NCI-H1436 (cell line): ENCODE measurements around the gene PGM1.

Experiments
- DNase-seq: peaks from one replicate; lab custom pipeline; 2025; lab: John Stamatoyannopoulos, UW

Gene PGM1

DNA sequence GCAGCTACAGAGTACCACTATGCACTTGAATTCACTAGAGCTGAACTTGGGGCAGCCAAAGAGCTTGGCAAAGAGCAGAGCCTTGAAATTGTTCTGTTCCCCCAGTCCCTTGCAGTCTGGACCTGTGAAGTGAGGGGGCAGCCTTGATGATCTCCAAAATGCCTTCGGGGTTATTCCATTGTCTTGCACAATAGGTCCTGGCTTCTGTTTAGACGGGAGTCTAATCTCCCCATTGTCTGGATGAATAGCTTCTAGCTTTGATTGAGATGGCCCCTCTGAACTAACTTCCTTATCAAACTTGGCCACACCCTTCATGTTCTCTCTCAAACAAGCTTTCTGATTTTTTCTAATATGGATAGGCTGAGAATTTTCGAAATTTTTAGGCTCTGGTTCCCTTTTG is 72.6 kb downstream of the PGM1 start:
- DNase-seq, result no peak

DNA sequence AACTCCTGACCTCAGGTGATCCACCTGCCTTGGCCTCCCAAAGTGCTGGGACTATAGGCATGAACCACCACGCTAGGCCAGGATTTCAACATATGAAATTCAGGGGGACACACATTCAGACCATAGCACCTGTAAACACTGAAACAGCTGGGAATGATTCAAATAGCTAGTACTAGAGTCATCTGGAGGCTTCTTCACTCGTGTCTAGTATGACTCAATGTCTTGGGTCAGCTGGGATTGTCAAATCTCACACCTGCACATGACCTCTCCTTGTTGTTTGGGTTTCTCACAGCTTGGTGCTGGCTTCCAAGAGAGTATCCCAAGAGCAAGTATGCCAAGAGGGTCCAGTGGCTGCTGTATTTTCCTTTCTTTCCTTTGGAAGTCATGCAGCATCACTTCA is 75.1 kb downstream of the PGM1 start:
- no peak for DNase-seq

DNA sequence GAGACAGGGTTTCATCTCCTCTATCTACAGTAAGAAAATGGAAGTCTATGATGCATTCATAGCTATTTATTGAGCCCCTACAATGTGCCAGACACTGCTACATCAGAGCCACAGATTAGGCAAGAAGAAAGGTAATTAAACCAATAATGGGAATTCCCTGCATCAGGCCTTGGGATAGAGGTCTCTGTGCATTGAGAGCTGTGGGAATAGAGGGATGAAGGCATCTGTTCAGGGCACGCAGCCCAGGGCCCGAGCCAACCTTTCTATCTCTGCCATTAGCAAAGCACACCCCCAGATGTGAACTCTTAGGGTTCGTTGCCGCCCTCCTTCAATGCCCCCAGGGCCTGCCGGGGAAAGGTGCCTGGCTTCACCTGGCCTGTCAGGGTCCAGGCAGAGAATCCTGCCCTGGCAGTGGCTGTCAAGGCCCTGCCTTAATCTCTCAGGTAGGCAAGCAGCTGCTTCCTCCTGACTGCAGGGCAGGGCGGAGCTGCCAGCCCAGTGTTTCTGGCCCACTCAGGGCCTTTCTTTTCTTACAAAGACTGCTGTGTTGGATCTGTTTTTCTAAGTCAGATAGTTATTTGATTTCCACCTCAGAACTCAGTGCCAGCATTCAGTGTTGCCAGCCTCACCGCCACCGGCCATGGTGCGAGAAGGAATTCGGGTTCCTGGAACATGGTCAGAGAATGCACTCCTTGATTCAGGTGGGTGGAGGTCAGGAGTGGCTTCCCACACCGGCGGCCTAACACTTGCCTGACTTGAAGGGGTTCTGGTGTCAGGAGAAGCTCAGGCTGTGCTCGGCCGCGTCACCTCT is 76.1 kb downstream of the PGM1 start:
- no peak for DNase-seq

DNA sequence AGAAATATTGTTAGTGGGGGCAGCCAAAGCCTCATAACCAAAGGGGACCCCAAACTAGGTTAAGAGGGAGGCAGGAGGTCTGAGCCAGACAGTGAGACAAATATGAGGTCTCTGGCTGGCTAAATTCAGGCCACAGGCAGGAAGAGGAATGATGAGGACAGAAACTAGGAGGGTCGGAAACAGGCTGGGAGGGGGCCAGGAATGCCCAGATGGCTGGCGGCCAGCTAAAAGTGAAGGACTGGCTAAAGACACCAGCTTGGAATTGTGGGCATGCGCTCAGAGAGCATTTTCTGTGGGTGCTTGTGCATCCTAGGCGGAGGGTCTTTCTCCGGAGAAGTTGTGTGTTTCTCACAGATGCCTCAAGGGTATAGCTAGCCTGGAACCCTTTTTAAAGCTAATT is 77.0 kb downstream of the PGM1 start:
- DNase-seq, result no peak

DNA sequence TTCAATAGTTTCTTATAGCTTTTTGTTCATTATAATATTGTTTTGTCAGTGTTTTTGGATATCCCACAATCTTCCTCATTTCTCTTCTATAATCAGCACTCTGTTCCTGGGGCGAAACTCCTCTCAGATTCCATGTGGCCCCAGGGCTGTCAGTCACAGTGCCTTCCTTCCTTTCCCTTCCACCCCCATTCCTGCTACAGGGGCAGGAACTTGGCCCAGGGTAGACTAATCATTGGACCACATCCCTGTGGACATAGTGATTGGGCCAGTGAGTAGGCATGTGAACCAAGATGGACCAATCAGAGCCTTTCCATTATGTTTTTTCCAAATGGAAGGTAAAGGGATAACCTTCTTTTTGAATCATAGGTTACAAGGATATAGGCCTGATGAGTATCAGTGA is 78.3 kb downstream of the PGM1 start:
- DNase-seq, result no peak

DNA sequence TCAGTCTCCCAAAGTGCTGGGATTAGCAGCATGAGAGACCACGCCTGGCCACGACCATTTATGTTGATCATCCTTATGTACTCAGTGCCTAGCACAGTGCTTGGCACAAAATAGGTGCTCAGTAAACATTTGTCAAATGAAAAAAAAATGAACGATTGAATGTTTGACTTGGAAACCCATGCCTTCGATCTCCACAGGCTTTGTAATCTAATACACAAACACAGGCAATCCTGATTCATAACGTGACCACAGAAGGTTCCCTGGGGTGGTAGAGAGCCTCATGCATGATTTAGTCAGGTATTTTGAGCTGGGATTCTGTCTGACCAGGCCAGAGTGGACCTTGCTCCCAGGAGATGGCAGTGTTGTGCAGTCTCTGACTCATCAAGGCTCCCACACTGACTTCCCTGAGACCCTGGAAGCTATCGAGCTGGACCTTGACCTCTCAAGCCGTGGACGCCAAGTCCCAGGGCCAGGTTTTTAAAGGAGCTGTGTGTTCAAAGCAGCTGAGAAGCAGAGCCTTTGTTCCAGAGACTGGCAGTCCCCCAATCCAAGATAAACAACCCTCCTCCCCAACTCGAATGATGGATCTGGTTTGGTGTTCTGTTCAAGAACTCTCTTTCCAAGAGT is 81.1 kb downstream of the PGM1 start:
- no peak for DNase-seq

DNA sequence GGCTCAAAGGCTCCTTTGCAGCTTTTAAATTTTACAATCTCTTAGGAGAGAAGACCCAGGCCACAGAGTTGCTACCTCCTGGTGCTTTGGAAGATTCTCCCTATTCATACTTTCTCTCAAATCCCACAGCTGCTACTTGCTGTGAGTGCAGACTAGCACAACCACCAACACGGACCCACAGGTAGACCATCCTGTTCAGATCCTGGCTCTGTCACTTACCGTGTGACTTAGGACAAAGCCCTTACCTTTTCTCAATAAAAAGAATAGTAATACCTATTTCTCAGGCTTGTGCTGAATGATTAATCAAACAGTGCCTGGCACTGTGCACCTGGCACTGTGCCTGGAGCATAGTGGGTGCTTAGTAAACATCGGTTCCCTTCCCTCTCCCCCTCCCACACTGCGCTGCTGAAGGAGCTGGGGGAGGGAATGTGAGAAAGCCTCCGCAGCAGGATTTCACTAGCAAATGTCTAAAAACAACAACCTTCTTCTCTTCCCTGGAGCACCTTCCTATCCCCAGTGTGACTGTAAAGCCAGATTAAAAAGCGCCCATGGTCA is 81.7 kb downstream of the PGM1 start:
- no peak for DNase-seq

DNA sequence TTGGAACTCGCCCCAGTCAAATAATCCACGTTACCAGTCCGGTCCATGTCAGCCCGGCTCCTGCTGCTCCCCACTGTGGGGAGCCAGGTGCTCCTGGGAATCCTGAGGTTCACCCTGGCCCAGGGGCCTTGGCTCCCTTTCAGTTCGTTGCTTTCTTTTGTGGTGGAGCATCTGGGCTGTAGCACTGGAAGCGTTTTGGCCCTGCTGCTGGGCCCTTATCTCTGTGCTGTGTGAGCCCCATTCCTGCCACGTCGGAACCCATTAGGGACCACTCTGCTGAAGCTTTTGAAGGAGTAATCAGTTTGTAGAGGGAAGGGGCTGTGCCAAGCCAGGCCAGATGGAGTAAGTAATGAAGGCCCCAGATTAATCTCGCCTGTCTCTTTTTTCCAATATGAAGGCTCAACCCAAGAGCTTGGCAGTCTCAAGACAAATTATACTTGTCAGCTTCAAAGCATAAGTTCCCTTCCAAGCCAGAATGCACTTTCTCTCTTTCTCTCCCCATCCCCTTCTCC is 82.3 kb downstream of the PGM1 start:
- no peak for DNase-seq

DNA sequence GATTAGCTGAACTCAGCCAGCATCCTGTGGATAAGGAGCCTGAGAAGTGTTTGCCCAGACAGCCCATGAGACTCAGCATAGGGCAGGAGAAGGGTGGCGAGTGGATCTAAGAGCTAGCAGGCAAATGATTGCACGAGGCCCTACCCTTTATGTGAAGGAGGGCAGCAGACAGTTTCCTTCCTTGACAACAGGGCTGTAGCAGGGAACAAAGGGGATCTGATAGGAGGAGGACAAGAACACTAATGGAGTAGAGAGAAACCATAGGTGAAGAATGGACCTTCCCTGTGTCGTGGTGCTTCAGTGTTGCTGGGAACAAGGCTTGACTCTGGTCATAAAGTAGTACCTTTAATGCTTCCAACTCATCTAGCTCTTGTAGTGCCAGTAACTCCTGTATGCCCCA is 84.3 kb downstream of the PGM1 start:
- no peak for DNase-seq

DNA sequence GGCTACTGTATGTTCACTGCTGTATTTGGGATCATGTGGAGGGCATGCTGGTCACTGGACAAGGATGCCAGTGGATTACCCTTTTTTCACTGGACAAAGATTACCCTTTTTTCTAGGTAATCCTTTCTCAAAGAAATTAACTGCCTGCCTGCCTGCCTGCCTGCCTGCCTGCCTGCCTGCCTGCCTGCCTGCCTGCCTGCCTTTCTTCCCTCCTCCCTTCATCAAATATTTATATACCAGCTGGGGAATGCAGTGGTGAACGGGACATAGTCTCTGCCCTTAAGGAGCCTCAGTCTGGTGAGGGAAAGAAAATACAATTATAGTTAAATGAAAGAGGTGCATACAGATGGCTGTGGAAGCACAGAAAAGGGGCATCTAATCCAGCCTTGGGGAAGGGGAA is 85.0 kb downstream of the PGM1 start:
- DNase-seq, result no peak

DNA sequence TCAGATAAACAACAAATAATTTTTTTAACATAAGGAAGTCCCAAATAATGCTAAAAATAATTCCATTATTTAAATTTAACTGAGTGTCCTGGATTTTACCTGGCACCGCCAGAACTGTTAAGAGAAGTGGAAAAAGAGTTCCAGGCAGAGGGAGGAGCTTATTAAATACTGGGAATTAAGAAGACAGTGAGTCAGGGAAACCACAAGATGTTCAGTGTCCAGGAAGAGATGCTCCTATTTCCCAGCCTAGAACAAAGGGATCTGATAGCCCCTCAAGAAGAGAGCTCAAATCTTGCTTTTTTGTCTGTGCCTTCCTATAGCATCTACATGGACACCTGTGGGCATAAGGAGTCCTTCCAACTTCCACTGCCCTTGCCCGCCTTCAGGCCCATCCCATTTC is 85.9 kb downstream of the PGM1 start:
- DNase-seq, result no peak

DNA sequence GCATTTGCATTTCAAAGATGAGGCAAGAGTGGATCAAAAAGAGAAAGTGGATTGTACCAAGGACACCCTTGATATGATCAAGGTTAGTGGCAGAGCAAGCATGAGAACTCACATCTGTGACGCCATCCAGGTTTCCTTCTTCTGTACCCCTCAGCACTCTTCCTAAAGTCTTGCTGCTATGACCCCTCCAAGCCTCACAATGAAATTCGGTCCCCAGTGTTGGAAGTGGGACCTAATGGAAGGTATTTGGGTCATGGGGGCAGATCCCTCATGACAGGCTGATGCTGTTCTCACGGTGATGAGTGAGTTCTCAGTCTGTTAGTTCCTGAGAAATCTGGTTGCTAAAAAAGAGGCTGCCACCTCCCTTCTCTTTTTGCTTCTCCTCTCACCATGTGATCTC is 86.4 kb downstream of the PGM1 start:
- DNase-seq, result no peak

DNA sequence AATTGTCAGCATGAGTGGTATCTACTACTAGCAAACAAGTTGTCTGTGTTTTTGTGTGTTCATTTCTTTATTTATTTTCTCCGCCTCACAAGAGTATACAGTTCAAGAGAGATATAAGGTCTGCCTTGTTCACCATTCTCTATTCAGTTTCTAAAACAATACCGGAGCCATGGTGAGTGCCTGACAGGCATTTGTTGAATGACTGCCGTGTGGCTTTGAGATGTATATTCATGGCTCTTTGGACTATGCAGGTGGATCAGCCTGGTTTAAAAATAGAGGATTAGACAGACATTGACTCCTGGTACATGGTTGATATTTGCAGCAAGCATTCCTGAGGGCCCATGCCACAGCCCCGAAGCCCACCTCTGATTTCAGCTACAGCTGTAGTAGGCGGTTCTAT is 89.7 kb downstream of the PGM1 start:
- DNase-seq, result no peak

DNA sequence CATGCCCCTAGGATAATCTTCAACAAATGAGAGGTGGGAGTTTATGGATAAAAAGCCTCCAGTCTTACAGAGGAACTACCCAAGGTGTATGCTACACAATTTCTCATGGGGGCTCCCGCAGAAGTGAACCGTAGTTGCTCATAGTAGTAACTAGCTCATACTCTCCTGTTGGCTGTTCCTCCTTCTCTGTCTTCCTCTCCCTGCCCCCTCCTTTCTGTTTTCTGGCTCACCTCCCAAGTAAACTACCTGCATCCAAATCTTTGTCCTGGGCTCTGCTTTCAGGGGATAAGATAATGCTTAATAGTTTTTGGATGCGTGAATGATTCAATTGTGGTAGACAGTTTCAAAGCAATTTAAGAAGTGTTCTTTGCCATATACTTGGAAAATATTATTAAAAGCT is 90.5 kb downstream of the PGM1 start:
- DNase-seq, result no peak

DNA sequence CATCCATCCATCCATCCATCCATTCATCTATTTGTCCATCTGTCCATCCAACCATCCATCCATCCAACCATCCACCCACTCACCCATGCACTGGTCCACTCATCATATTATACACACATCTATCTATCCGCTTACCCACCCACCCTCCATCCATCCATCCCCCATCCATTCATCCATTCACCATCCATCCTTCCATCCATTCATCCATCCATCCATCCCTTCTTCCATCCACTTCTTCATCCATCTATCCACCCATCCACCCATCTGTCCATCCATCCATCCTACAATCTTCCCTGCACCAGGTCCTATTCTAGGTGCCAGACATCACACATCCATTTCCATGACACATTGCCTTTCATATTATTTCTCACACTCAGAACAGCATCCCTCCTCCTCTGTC is 93.5 kb downstream of the PGM1 start:
- DNase-seq, result no peak

DNA sequence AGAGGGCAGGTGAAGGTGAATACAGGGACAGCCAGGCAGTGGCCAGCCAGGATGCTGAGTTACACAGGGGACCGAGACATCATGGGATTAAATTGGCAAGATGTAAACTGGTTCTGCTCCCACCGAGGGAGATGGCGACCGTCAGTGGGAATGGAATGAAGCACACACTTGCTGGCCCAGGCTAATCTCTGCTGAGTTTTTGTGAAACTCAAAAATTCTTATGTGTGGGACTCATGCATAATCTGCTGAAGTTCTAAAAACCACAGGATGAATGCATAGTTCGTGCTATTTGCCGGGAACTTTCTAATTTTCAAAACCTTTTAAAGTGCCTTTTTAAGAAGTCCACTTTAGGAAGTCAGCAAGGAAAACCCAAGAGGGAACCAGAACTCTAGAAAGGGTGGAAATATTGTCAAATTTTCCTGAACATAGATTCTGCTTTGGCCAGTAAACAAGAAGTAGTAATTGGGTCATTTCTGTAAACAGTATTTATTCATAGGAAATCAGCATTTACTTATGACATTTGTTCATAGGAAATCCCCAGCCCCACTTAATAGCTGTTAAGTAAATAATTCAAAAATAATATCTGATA is 95.2 kb downstream of the PGM1 start:
- DNase-seq, result no peak

DNA sequence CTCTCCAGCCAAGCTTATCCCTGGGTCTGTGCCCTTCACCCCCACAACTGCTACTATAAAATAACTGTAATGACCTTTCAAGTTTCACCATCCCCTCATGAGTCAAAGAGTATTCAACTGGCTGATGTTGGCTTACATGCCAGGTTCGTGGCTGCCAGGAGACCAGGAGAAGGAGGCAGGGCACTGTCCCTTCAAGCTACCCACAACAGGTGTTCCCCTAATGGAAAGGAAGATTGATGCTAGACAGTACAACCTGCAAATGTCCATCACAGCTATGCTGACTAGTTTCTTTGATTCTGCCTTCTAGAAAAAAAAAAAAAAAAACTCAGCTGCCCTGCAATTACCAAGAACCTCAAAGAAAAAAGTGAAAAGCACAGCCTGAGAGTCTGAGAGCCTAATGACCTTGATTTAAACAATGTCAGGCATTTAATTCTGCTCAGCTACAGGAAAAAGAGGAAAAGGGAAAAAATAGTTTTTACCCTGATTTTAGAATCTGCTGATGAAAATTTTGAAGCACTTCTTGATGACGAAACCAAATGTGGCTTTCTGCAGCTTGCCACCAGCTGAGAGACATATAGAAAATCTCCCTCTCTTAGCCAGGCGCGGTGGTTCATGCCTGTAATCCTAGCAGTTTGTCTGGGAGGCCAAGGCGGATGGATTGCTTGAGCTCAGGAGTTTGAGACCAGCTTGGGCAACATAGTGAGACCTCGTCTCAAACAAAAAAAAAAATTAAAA is 97.9 kb downstream of the PGM1 start:
- no peak for DNase-seq

DNA sequence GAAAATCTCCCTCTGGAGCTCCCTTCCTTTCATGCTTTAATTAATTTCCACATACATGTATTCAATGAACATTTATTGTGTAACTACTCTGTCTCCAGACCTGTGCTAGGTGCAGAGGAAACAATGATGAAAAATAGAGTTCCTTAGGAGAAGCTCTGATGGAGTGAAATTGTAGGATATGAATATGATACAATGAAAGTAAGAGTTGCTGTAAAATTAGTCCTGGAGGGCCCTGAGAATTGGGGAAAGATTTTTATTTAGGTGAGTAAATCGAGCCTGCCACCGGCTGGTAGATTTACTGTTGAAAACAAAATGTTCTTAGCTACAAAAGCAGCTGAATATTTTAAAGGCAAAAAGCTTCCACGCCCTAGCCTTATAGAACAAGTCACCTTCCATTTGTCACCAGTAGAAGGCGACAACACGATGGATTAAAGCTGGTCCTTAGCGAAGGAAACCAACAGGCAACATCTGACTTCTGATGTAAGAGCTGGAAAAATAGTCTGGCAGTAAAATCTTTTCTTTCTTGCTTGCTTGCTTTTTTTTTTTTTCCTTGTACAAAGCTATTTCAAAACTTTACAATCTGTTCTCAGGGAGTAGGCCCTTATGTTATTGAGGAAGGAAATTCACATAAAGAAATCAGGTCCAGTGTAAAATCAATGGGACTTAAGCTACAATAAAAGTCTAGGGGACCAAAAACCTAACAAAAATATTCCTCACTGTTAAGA is 98.7 kb downstream of the PGM1 start:
- peak; percentile 62 for DNase-seq

DNA sequence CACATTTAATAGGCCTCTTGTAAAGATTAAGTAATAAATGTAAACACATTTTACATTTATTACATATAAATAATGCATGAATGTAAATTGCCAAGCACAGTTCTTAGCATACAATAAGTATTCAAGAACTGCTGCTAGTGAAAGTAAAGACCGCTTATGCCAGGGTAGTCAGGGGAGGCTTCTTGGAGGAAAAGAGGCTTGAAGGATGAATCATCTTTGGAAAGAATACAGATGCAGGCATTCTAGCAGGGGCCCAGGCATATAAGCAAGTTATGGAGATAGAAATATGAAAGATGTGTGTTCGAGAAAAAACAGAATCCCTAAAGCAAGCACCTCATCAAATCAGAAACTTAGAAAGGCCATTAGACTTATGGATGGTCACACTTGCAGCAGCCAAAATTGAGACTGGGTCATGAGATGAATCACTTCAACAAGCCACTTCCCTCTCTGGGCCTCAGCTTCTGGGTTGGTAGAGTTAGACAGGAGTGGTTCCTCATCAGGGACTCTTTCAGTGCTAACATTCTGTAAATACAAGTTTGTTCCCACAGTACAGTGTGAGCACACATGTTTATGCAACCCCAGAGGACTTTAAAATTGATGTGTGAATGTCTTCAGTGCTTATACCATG is 100.8 kb downstream of the PGM1 start:
- DNase-seq, result no peak

DNA sequence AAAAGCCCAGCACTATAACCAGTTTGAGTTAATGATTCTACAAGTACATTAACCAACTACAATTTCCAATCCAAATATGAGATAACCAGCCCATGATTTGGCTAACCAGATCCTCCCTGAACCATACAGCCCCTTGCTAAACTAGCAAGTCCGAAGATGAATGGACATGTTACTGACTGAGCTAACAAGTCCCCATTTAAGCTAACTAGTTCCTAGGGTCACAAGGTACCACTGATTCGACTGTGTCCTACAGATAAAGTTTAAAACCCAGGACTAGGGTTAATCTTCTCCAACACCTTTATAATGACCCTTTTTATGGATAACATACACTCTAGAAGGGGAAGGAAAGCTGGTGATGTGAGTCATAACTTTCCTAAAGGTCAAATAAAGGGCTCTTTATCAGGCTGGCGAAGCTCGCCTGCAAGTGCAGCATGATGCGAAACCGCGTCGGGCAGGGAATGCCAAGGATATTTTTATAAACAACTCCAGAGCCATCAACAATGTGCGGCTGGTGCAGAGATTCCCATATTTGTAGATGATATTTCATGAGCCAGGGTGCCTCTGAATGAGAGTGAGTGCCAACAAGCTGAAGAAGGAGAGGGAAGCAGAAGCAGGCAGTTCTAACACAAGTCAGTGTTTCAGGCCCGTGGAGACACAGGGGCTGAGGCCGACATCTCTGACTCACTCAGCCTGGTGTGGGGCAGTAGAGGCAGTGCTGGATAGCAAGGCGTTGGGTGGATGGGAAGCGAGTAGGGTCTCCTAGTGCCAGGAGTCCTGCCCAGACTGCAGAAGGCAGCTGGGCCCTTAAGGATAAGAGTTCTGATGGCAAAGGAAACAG is 105.0 kb downstream of the PGM1 start:
- no peak for DNase-seq
